Neutrophil (primary cell): ENCODE measurements around the gene HDAC1.
"Not testable (repeated sequence)": the region's sequence is repeated elsewhere in the genome, so short reads cannot be mapped to it uniquely, and the experiment has no call there.

Experiments used
- H3K27ac ChIP-seq: fragments of 200-600 bp; sonication (generic); 2 replicates; pipeline ENCODE4 v1.5.1; 2016; ENCODE audit warnings: mild to moderate bottlenecking, moderate library complexity
- H3K27me3 ChIP-seq: fragments of 200-600 bp; sonication (generic); 2 replicates; pipeline ENCODE4 v1.6.0; 2016; ENCODE audit warnings: mild to moderate bottlenecking
- H3K36me3 ChIP-seq: fragments of 200-600 bp; sonication (generic); 2 replicates; pipeline ENCODE4 v1.5.1; 2017
- H3K4me1 ChIP-seq, 2 experiments: fragments of 200-600 bp in 1 of 2; sonication (generic) in 1 of 2; 1 replicate in 1 of 2; 2 replicates in 1 of 2; pipeline versions ENCODE4 v1.5.1 to v1.6.1; 2013 to 2016; ENCODE audit warnings: low read depth in 1 of 2, low read length in 1 of 2, mild to moderate bottlenecking in 1 of 2, moderate library complexity in 1 of 2; ENCODE audit not compliant: control insufficient read depth in 1 of 2, insufficient read depth in 1 of 2
- H3K4me3 ChIP-seq, 2 experiments: fragments of 200-600 bp in 1 of 2; sonication (generic) in 1 of 2; 1 replicate in 1 of 2; 2 replicates in 1 of 2; pipeline ENCODE4 v1.5.1; 2013 to 2016; ENCODE audit warnings: low read depth in 1 of 2, low read length in 1 of 2, mild to moderate bottlenecking in 1 of 2, moderate library complexity in 1 of 2
- H3K9me3 ChIP-seq: fragments of 200-600 bp; sonication (generic); 2 replicates; pipeline ENCODE4 v1.5.1; 2016
- TF ChIP-seq, protein P1 (sequence below): fragments of 200-600 bp; sonication (generic); IDR thresholded peaks from 2 replicates; pipeline ENCODE4 v1.5.1; 2016; ENCODE audit warnings: antibody characterized with exemption

The HDAC1 gene

DNA sequence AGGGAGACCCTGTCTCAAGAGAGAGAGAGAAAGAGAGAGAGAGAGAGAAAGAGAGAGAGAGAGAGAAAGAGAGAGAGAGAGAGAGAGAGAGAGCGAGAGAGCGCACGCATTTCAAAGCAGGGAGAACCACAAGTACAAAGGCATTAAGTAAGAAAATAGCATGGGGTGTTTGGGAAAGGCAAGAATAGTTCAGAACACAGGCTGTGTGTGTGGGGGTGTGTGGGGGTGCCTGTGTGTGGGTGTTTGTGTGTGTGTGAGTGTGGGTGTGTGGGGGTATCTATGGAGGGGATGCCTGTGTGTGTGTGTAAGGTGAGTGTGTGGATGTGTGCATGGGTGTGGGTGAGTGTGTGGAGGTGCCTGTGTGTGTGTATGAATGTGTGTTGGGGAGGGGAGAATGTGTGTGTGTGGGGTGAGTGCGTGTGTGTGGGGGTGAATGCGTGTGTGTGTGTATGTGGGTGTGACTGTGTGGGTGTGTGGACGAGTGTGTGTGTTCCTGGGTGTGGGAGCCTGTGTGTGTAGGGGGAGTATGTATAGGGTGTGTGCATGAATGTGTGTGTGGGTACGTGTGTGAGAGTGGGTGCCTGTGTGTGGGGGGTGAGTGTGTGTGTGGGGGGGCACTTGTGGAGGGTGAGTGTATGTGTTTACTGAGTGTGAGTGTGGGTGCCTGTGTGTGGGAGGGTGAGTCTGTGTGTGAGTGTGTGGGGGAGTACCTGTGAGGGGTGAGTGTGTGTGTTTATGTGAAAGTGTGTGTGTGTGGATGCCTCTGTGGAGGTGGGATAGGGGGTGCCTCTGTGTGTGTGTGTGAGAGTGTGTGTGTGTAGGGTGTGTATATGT, 19.1 kb upstream of the HDAC1 start:
- Histone ChIP-seq H3K4me3 (no peak overlapping the region), H3K4me1 (no peaks in the 10 kb centered on the region), H3K27ac (no peak overlapping the region), H3K27me3 (peaks cover 52% of the 10 kb centered on the region), H3K36me3 (no peaks in the 10 kb centered on the region), H3K9me3 (no peaks in the 10 kb centered on the region)
- TF ChIP-seq, protein P1, sequence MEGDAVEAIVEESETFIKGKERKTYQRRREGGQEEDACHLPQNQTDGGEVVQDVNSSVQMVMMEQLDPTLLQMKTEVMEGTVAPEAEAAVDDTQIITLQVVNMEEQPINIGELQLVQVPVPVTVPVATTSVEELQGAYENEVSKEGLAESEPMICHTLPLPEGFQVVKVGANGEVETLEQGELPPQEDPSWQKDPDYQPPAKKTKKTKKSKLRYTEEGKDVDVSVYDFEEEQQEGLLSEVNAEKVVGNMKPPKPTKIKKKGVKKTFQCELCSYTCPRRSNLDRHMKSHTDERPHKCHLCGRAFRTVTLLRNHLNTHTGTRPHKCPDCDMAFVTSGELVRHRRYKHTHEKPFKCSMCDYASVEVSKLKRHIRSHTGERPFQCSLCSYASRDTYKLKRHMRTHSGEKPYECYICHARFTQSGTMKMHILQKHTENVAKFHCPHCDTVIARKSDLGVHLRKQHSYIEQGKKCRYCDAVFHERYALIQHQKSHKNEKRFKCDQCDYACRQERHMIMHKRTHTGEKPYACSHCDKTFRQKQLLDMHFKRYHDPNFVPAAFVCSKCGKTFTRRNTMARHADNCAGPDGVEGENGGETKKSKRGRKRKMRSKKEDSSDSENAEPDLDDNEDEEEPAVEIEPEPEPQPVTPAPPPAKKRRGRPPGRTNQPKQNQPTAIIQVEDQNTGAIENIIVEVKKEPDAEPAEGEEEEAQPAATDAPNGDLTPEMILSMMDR, result no peak

DNA sequence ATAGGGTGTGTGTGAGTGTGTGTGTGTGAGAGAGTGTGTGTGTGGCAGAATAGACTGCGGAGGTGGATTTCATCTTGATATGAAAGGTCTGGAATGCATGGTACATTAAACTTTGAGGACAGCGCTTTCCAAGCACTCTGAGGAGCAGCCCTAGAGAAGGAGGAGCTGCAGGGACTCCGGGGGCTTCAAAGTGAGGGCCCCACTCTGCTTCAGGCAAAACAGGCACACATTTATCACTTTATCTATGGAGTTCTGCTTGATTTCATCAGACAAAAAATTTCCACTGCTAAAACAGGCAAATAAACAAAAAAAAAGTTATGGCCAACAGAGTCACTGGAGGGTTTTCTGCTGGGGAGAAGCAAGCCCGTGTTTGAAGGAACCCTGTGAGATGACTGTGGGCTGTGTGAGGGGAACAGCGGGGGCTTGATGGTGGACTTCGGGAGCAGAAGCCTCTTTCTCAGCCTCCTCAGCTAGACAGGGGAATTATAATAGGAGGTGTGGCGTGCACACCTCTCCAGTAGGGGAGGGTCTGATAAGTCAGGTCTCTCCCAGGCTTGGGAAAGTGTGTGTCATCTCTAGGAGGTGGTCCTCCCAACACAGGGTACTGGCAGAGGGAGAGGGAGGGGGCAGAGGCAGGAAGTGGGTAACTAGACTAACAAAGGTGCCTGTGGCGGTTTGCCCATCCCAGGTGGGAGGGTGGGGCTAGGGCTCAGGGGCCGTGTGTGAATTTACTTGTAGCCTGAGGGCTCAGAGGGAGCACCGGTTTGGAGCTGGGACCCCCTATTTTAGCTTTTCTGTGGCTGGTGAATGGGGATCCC, 18.3 kb upstream of the HDAC1 start:
- H3K9me3 ChIP-seq, result no peaks in the 10 kb centered on the region
- H3K27me3 ChIP-seq, result peaks cover 56% of the 10 kb centered on the region
- no peaks in the 10 kb centered on the region for H3K4me1 ChIP-seq
- H3K36me3 ChIP-seq, result no peaks in the 10 kb centered on the region
- H3K27ac ChIP-seq, result no peak overlapping the region
- no peak overlapping the region for H3K4me3 ChIP-seq
- TF ChIP-seq, protein P1, result no peak

DNA sequence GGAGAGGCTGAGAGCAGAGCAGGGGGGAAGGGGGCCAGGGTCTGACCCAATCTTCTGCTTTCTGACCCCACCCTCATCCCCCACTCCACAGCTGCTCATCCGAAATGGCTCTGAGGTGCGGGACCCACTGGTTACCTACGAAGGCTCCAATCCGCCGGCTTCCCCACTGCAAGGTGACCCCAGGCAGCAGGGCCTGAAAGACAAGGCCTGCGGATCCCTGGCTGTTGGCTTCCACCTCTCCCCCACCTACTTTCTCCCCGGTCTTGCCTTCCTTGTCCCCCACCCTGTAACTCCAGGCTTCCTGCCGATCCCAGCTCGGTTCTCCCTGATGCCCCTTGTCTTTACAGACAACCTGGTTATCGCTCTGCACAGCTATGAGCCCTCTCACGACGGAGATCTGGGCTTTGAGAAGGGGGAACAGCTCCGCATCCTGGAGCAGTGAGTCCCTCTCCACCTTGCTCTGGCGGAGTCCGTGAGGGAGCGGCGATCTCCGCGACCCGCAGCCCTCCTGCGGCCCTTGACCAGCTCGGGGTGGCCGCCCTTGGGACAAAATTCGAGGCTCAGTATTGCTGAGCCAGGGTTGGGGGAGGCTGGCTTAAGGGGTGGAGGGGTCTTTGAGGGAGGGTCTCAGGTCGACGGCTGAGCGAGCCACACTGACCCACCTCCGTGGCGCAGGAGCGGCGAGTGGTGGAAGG, 17.1 kb upstream of the HDAC1 start:
- Histone ChIP-seq H3K36me3 (no peaks in the 10 kb centered on the region), H3K4me3 (no peak overlapping the region), H3K4me1 (no peaks in the 10 kb centered on the region), H3K27me3 (peaks cover 61% of the 10 kb centered on the region), H3K27ac (no peak overlapping the region), H3K9me3 (no peaks in the 10 kb centered on the region)
- TF ChIP-seq, protein P1, result no peak

DNA sequence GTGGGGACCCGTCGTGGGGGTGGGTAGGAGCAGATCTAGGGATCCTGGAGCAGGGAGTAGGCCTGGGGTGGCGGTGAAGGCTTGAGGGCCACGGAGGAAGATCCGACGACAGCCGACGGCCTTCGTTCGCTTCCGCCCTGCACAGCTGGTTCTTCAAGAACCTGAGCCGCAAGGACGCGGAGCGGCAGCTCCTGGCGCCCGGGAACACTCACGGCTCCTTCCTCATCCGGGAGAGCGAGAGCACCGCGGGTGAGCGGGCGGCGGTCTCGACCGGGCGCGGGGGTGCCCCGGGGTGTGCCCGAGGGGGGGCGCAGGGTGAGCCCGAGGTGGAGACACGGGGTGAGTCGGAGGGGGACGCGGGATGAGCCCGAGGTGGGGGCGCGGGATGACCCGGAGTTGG, 16.5 kb upstream of the HDAC1 start:
- TF ChIP-seq, protein P1, result no peak
- no peaks in the 10 kb centered on the region for H3K4me1 ChIP-seq
- H3K27me3 ChIP-seq, result peaks cover 61% of the 10 kb centered on the region
- H3K9me3 ChIP-seq, result no peaks in the 10 kb centered on the region
- no peak overlapping the region for H3K27ac ChIP-seq
- H3K36me3 ChIP-seq, result no peaks in the 10 kb centered on the region
- no peak overlapping the region for H3K4me3 ChIP-seq

DNA sequence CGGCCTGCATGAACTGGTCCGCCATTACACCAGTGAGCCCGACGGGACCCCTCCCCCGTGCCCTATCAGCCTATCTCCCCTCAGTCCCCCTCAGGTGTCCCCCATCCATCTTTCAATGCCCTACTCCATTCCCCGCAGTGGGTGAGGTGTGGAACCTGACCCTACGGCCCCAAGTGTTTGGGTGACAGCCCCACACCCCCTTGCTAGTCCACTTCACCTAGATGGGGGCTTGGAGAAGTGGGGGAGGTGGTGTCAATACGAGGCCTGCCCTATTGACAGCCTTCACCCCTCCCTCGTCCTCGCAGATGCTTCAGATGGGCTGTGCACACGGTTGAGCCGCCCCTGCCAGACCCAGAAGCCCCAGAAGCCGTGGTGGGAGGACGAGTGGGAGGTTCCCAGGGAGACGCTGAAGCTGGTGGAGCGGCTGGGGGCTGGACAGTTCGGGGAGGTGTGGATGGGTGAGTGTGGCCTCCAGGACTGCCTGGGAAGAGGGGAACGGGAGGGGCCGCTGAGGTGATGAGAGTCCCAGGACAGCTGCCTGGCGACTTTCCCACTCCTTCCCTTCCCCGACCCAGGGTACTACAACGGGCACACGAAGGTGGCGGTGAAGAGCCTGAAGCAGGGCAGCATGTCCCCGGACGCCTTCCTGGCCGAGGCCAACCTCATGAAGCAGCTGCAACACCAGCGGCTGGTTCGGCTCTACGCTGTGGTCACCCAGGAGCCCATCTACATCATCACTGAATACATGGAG, 15.7 kb upstream of the HDAC1 start:
- Histone ChIP-seq H3K9me3 (no peaks in the 10 kb centered on the region), H3K36me3 (no peaks in the 10 kb centered on the region), H3K27ac (no peak overlapping the region), H3K4me3 (no peak overlapping the region), H3K4me1 (no peaks in the 10 kb centered on the region), H3K27me3 (peaks cover 61% of the 10 kb centered on the region)
- TF ChIP-seq, protein P1, result no peak

DNA sequence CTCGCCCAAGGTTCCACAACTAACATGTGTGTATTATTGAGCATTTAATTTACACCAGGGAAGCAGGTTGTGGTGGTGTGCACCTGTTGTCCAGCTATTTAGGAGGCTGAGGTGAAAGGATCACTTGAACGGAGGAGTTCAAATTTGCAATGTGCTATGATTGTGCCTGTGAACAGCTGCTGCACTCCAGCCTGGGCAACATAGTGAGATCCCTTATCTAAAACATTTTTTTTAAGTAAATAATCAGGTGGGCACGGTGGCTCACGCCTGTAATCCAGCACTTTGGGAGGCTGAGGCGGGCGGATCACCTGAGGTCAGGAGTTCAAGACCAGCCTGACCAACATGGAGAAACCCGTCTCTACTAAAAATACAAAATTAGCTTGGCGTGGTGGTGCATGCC, 7.1 kb upstream of the HDAC1 start:
- not testable (repeated sequence) for H3K9me3 ChIP-seq, H3K4me1 ChIP-seq, H3K27me3 ChIP-seq, H3K27ac ChIP-seq, H3K4me3 ChIP-seq, H3K36me3 ChIP-seq
